Psoas muscle (tissue), 8 donors: ENCODE results near the gene PASK. TPM values are rescaled to one million over a fixed set of nuclear protein-coding genes. Genes with fewer than 3 reads are reported as not detected.

Experiments
- ATAC-seq, 4 donors: fragments of 200-7000 bp; cut with Tn5 transposase; one replicate each; pipeline ENCODE4 v1.9.1; 2020; ENCODE audit warnings: moderate library complexity in 3 of 4, mild to moderate bottlenecking in 2 of 4
- DNase-seq, 2 donors: peaks; one replicate each; pipeline ENCODE4 v3.0.0-alpha.2; 2020
- H3K27ac ChIP-seq: fragments of 200-600 bp; one replicate; pipeline ENCODE4 v1.8.0; 2022
- H3K27me3 ChIP-seq, 3 donors: fragments of 200-600 bp in 1 of 3; one replicate each; pipeline versions ENCODE4 v1.6.1 to v1.8.0; 2013 to 2022; ENCODE audit warnings: low read length in 2 of 3, mild to moderate bottlenecking in 2 of 3, moderate library complexity in 1 of 3; ENCODE audit not compliant: insufficient read depth in 3 of 3
- H3K36me3 ChIP-seq, 2 donors: fragments of 200-600 bp in 1 of 2; one replicate each; pipeline versions ENCODE4 v1.6.1 to v1.8.0; 2013 to 2022; ENCODE audit warnings: low read depth in 1 of 2, mild to moderate bottlenecking in 1 of 2, moderate library complexity in 1 of 2; ENCODE audit not compliant: insufficient read depth in 1 of 2
- H3K4me1 ChIP-seq: fragments of 200-600 bp; one replicate; pipeline ENCODE4 v1.8.0; 2022
- H3K4me3 ChIP-seq: fragments of 200-600 bp; one replicate; pipeline ENCODE4 v1.8.0; 2022; ENCODE audit warnings: mild to moderate bottlenecking
- H3K9me3 ChIP-seq: fragments of 200-600 bp; one replicate; pipeline ENCODE4 v1.8.0; 2022
- CTCF ChIP-seq: fragments of 200-600 bp; IDR thresholded peaks from one replicate; pipeline ENCODE4 v1.8.0; 2022; ENCODE audit warnings: antibody characterized with exemption
- WGBS, 3 donors: extraction: QIAGEN DNeasy Blood & Tissue Kit; methylation state at CpG; one replicate each; pipeline versions ENCODE4 v1.1.6 to v1.1.7; 2013; 5-methylcytosine and 5-hydroxymethylcytosine counted together
- intact Hi-C, 2 donors: fragments of 100-400 bp; cut with DNase I; formaldehyde crosslinking; loops; one replicate each; pipeline versions ENCODE4 v1.11.0 to v1.14.2; 2022
- polyA plus RNA-seq, 3 donors: library from polyadenylated mRNA; stranded (reverse); fragments of 200-250 nt; gene quantifications; one replicate each; pipeline ENCODE4 v1.2.3, GENCODE V29; 2013
- total RNA-seq, 4 donors: library from RNA; stranded (reverse); fragmentation: NEBNext Ultra II Directional in 2 of 4; extraction: Animal tissue kit (Norgen Biotek cat#: 25700) in 2 of 4; gene quantifications; one replicate each; pipeline versions ENCODE4 v1.2.1 to v1.2.4, GENCODE V29; 2021 to 2023
- donor health status: healthy with polysubstance abuse.
- donor health status: DM: no; HTN: no; CAD: no; lungs with moderate emphysema.
- donor health status: Bipolar disorder and iron deficiency.
- donor health status: healthy.
- donor health status: DM: yes; HTN: yes; CAD: no.
- donor health status: DM: no; HTN: no; CAD: no.
- donor health status: DM: no; HTN: no; CAD: no.
- donor health status: DM: yes; HTN: yes; CAD: no.

The PASK gene
- total and polyA plus RNA-seq, 7 donors: 0.41 to 1.9 (median 0.95) TPM

- no peak for TF ChIP-seq CTCF
- Histone ChIP-seq H3K36me3 (peaks cover 0 to 32% of the 10 kb centered on the region in 2 donors), H3K4me3 (no peak overlapping the region), H3K27ac (no peak overlapping the region), H3K27me3 (no peaks in the 10 kb centered on the region), H3K9me3 (no peaks in the 10 kb centered on the region), H3K4me1 (no peaks in the 10 kb centered on the region)
- intact Hi-C loops: no loop called here
- ATAC-seq (no peak), DNase-seq (no peak)
- WGBS, 3 donors: 75 to 79% (median 75%) methylated on average over 6 of the region's 6 CpGs
These were observed 88.0 kb downstream of the PASK start for GRCh38 chr2:241061275-241061674.

Other genes with a start within 250 kb of the PASK start
- not detected for gene CROCC2, start 243.1 kb downstream of the PASK start, total RNA-seq
- under 1 TPM in 1 of 3 donors, not detected in 2; 0.01 TPM for gene CROCC2, start 243.1 kb downstream of the PASK start, polyA plus RNA-seq
- gene SNED1, start 150.9 kb downstream of the PASK start, total RNA-seq: 10 to 100 TPM in 2 of 4 donors, 1 to 10 TPM in 2; 8.6 to 36.9 (median 11.1) TPM
- gene SNED1, start 150.9 kb downstream of the PASK start, polyA plus RNA-seq: 1 to 10 TPM; 7.8 to 9.2 (median 9.2) TPM
- 10 to 100 TPM; 27.3 to 39.0 (median 32.6) TPM for gene MTERF4, start 47.2 kb downstream of the PASK start, total RNA-seq
- 10 to 100 TPM; 31.8 to 48.0 (median 32.8) TPM for gene MTERF4, start 47.2 kb downstream of the PASK start, polyA plus RNA-seq
- 10 to 100 TPM; 71.3 to 80.8 (median 72.2) TPM for gene PPP1R7, start 995 bp upstream of the PASK start, total RNA-seq
- 100 to 1,000 TPM in 1 of 3 donors, 10 to 100 TPM in 2; 44.0 to 108 (median 74.6) TPM for gene PPP1R7, start 995 bp upstream of the PASK start, polyA plus RNA-seq
- gene ANO7, start 39.2 kb upstream of the PASK start, total RNA-seq: 1 to 10 TPM in 1 of 4 donors, under 1 TPM in 3; 0.36 to 1.8 (median 0.64) TPM
- gene ANO7, start 39.2 kb upstream of the PASK start, polyA plus RNA-seq: under 1 TPM; 0.22 to 0.55 (median 0.34) TPM
- 100 to 1,000 TPM; 349 to 526 (median 469) TPM for gene HDLBP, start 166.2 kb upstream of the PASK start, total RNA-seq
- 100 to 1,000 TPM; 264 to 421 (median 283) TPM for gene HDLBP, start 166.2 kb upstream of the PASK start, polyA plus RNA-seq
- gene SEPTIN2, start 166.5 kb upstream of the PASK start, total RNA-seq: 100 to 1,000 TPM in 3 of 4 donors, 10 to 100 TPM in 1; 86.4 to 161 (median 126) TPM
- 100 to 1,000 TPM in 1 of 3 donors, 10 to 100 TPM in 2; 68.8 to 122 (median 90.0) TPM for gene SEPTIN2, start 166.5 kb upstream of the PASK start, polyA plus RNA-seq
- gene FARP2, start 206.8 kb upstream of the PASK start, total RNA-seq: 10 to 100 TPM; 17.4 to 18.4 (median 17.7) TPM
- gene FARP2, start 206.8 kb upstream of the PASK start, polyA plus RNA-seq: 1 to 10 TPM; 5.8 to 8.4 (median 6.0) TPM